ENCODE measurements around the gene SORCS2. TPM values are rescaled to one million over a fixed set of nuclear protein-coding genes. Genes with fewer than 3 reads are reported as not detected.

SORCS2 gene
- total RNA-seq, 1 experiment from 2014 or later, result 4.1 TPM

- ATAC-seq, result no peak
- Histone ChIP-seq H3K27me3 (ENCODE audit: low read length) (no peaks in the 10 kb centered on the region), H3K9ac (ENCODE audit: low read length) (no peak overlapping the region), H3K4me1 (ENCODE audit: insufficient read depth, low read length) (no peaks in the 10 kb centered on the region), H2AFZ (ENCODE audit: low read length) (no peak overlapping the region), H3K9me2 (replicated peaks; ENCODE audit: low read length) (no peaks in the 10 kb centered on the region), H4K20me1 (ENCODE audit: low read length) (no peaks in the 10 kb centered on the region), H3F3A (ENCODE audit: low read length, unreplicated experiment) (no peaks in the 10 kb centered on the region), H3K36me3 (ENCODE audit: low read depth, low read length) (no peaks in the 10 kb centered on the region), H3K27ac (ENCODE audit: low read length) (no peak overlapping the region), H3K4me2 (ENCODE audit: low read length) (no peak overlapping the region), H3K9me3 (ENCODE audit: low read length) (no peaks in the 10 kb centered on the region), H3K79me2 (ENCODE audit: low read length) (no peaks in the 10 kb centered on the region), H3K4me3 (ENCODE audit: low read length) (no peak overlapping the region)
- POLR2A ChIA-PET (ENCODE audit: unreplicated experiment), result interaction anchor here (0.6 kb wide), 1 partner anchor 46 kb away, joined by 4 read pairs; no protein-coding TSS in a partner anchor
- no TSS peak for BruUV-seq (replicated peaks)
- no peak for DNase-seq
- TF ChIP-seq EZH2phosphoT487 (IDR thresholded peaks at IDR 0.05; ENCODE audit: borderline replicate concordance, low read length), result no peak
- no peak for TF ChIP-seq CTCF (conservative IDR thresholded peaks at IDR 0.05; ENCODE audit: low read depth, low read length)
- TF ChIP-seq EZH2 (IDR thresholded peaks at IDR 0.05; ENCODE audit: low read length, unreplicated experiment), result no peak
- intact Hi-C loops (cut with micrococcal nuclease), result no loop called here
- CTCF ChIA-PET, result no interaction called here
Observed at GRCh38 chr4:7242766-7243165, 50.4 kb downstream of the SORCS2 start.

- ChIA-PET CTCF (no interaction called here), POLR2A (ENCODE audit: unreplicated experiment) (no interaction called here)
- Histone ChIP-seq H3K27ac (ENCODE audit: low read length) (no peak overlapping the region), H3K27me3 (ENCODE audit: low read length) (no peaks in the 10 kb centered on the region), H3K9me3 (ENCODE audit: low read length) (no peaks in the 10 kb centered on the region), H3F3A (ENCODE audit: low read length, unreplicated experiment) (no peaks in the 10 kb centered on the region), H3K9me2 (replicated peaks; ENCODE audit: low read length) (no peaks in the 10 kb centered on the region), H3K4me3 (ENCODE audit: low read length) (no peak overlapping the region), H2AFZ (ENCODE audit: low read length) (no peak overlapping the region), H3K4me1 (ENCODE audit: insufficient read depth, low read length) (no peaks in the 10 kb centered on the region), H3K4me2 (ENCODE audit: low read length) (no peak overlapping the region), H3K79me2 (ENCODE audit: low read length) (no peaks in the 10 kb centered on the region), H3K9ac (ENCODE audit: low read length) (no peak overlapping the region), H4K20me1 (ENCODE audit: low read length) (no peaks in the 10 kb centered on the region), H3K36me3 (ENCODE audit: low read depth, low read length) (no peaks in the 10 kb centered on the region)
- TF ChIP-seq EZH2phosphoT487 (IDR thresholded peaks at IDR 0.05; ENCODE audit: borderline replicate concordance, low read length) (no peak), CTCF (conservative IDR thresholded peaks at IDR 0.05; ENCODE audit: low read depth, low read length) (no peak), EZH2 (IDR thresholded peaks at IDR 0.05; ENCODE audit: low read length, unreplicated experiment) (no peak)
- BruUV-seq (replicated peaks), result no TSS peak
- DNase-seq (no peak), ATAC-seq (no peak)
- intact Hi-C loops (cut with micrococcal nuclease), result no loop called here
Observed at GRCh38 chr4:7243609-7244330, 51.4 kb downstream of the SORCS2 start.

- Histone ChIP-seq H3K36me3 (ENCODE audit: low read depth, low read length) (no peaks in the 10 kb centered on the region), H3K4me1 (ENCODE audit: insufficient read depth, low read length) (no peaks in the 10 kb centered on the region), H3K4me3 (ENCODE audit: low read length) (no peak overlapping the region), H3K9me2 (replicated peaks; ENCODE audit: low read length) (no peaks in the 10 kb centered on the region), H3K79me2 (ENCODE audit: low read length) (no peaks in the 10 kb centered on the region), H3F3A (ENCODE audit: low read length, unreplicated experiment) (no peaks in the 10 kb centered on the region), H3K9ac (ENCODE audit: low read length) (no peak overlapping the region), H2AFZ (ENCODE audit: low read length) (no peak overlapping the region), H3K9me3 (ENCODE audit: low read length) (no peaks in the 10 kb centered on the region), H3K27ac (ENCODE audit: low read length) (no peak overlapping the region), H4K20me1 (ENCODE audit: low read length) (no peaks in the 10 kb centered on the region), H3K4me2 (ENCODE audit: low read length) (no peak overlapping the region), H3K27me3 (ENCODE audit: low read length) (no peaks in the 10 kb centered on the region)
- BruUV-seq (replicated peaks), result no TSS peak
- DNase-seq (no peak), ATAC-seq (no peak)
- ChIA-PET CTCF (no interaction called here), POLR2A (ENCODE audit: unreplicated experiment) (no interaction called here)
- intact Hi-C loops (cut with micrococcal nuclease), result no loop called here
- TF ChIP-seq CTCF (conservative IDR thresholded peaks at IDR 0.05; ENCODE audit: low read depth, low read length) (no peak), EZH2 (IDR thresholded peaks at IDR 0.05; ENCODE audit: low read length, unreplicated experiment) (no peak), EZH2phosphoT487 (IDR thresholded peaks at IDR 0.05; ENCODE audit: borderline replicate concordance, low read length) (no peak)
Observed at GRCh38 chr4:7244331-7244665, 52.0 kb downstream of the SORCS2 start.

All from PC-3 (cell line).